HG02884 (cell line): Measurements from ENCODE around the gene THBS1.

Source experiments
- ATAC-seq: cut with Tn5 transposase; IDR thresholded peaks from one replicate; pipeline ENCODE4 v1.9.1; 2021; ENCODE audit warnings: mild to moderate bottlenecking, moderate library complexity; ENCODE audit not compliant: unreplicated experiment

Gene THBS1

DNA sequence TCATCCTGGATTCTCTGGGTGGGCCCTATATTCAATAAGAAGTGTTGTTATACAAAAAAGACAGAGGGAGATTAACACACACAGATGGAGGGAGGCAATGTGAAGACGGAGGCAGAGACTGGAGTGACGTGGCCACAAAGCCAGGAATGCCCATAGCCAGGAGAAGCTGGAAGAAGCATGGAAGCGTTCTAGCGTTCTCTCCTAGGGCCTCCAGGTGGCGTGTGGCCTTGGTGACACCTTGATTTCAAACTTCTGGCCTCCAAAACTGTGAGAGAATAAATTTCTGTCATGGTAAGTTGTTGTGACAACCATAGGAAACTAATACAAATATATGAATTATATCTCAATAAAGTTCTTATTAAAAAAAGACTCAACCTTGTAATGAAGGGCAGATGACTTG, 21.3 kb downstream of the THBS1 start:
- ATAC-seq = no peak

DNA sequence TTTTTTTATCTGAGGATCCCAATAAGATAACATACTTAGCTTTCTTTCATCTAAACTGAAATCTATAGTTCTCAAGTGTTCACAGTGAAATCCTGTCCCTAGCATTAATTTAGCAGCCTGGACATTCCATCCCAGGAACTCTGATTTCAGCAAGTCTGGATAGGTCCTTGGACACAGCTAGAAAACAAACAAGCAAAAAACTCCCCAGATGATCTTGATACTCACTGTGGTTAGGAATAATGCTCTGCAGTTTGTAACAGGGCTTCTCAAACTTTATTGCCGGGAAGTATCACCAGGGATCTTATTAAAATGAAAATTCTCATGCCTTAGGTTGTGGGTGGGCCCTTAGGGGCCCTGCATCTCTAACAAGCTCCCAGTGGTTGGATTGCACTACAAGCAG, 24.3 kb downstream of the THBS1 start:
- ATAC-seq = no peak

DNA sequence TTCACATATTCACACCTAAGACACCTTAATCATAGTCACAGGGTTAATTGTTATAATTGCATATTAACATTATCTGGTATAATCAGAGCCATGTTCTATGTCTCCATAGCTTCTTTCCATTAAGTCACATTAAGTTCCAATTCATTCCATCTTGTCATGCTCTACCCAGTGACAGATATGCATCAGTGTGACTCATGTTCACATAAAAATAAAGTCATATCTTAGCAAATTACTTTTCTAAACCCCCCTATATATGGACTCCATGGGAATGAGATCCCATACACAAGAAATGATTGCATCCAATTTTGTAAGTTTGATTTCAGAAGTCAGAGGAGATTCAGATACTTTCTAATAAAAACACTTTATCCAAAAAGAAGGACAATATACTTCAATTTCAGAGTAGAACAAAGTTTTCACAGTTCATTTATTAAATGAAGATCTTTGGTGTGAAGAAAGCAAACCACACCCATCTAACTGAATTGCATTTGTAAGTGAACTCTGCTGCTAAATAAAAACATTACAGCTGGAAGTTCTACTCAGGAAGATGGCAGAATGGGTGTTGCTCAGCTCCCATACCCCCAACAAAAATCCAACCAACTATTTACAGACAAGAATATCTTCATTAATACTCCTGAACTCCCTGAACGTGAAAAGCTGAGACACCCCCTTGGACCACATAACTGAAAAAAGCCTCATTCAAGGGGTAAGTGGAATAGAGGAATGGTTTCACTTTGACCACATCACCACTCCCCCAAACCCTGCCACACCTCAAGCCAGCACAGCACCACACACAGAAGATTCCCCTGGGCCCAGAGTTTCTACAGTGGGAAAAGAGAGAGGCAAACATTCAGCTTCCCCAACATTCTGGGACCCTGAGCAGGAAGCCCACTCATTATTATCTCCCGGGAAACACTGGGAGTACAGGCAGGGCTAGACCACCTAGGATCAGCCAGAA, 27.6 kb downstream of the THBS1 start:
- no peak for ATAC-seq

DNA sequence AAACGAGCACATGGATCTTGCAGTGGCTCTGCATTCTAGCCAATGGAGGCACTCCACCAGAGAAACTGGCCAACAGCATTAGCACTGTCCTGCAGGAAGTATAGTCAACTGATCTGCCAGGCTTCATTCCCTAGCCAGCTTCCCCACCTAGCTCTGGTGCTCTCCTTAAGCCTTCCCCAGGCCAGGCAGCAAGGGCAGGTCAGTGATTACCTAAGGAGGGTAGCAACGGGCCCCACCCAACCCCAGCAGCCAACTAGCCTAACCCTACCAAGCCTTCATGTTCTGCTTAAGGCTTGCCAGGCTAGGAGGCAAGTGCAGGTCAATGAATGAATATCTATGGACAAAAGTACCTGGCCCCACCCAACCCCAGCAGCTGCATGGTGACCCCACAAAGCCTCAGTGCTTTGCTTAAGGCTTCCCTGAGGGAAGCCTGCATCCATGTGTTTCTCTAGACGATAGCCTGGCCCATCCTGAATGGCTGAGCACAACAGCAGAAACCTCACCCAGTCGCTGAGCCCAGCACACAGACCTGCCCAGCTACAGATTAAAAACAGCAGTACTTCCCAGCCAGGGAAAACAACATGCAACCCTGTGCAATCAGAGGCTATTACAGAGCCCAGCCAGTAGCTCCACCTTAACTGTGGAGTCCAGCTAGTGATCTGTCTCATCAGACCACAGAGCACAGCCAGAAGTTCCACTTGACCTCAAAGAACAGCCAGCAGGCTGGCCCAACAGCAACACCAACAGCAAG, 28.5 kb downstream of the THBS1 start:
- ATAC-seq = no peak

DNA sequence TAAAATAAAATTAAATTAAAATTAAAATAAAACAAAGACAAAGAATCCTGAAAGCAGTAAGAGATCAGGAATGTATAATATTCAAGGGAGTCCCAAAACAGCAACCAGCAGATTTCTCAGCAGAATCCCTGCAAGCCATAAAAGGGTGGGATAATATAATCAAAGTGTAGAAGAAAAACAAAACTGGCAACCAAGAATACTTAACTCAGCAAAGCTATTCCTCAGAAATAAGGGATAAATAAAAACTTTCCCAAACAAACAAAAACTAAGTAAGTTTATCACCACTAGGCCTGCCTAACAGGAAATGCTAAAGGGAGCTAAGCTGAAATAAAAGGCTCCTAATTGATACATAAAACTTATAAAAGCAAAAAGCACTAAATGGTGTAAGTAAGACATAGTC, 29.8 kb downstream of the THBS1 start:
- no peak for ATAC-seq

DNA sequence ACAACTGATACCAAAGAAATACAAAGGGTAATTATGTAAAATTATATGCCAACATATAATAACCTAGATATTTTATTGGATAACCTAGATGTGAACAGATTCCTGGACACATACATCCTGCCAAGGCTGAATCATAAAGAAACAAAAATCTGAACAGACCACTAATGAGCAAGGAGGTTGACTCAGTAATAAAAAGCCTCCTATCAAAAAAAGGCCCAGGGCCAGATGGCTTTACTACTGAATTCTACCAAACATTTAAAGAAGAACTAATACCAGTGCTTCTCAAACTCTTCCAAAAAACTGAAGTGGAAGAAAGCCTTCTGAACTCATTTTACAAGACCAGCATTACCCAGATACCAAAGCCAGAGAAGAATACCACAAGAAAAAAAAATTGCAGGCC, 32.4 kb downstream of the THBS1 start:
- ATAC-seq = no peak

DNA sequence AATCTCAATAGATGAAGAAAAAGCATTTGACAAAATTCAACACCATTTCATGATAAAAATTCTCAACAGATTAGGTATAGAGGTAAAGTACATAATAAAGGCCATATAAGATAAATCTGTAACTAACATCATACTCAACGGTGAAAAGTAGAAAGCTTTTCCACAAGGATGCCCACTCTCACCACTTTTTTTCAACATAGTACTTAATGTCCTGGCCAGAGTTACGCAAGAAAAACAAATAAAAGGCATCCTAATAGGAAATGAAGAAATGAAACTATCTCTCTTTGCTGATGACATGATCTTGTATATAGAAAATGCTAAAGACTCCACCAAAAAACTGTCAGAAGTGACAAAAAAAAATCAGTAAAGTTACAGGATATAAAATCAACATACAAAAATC, 33.0 kb downstream of the THBS1 start:
- ATAC-seq = no peak

DNA sequence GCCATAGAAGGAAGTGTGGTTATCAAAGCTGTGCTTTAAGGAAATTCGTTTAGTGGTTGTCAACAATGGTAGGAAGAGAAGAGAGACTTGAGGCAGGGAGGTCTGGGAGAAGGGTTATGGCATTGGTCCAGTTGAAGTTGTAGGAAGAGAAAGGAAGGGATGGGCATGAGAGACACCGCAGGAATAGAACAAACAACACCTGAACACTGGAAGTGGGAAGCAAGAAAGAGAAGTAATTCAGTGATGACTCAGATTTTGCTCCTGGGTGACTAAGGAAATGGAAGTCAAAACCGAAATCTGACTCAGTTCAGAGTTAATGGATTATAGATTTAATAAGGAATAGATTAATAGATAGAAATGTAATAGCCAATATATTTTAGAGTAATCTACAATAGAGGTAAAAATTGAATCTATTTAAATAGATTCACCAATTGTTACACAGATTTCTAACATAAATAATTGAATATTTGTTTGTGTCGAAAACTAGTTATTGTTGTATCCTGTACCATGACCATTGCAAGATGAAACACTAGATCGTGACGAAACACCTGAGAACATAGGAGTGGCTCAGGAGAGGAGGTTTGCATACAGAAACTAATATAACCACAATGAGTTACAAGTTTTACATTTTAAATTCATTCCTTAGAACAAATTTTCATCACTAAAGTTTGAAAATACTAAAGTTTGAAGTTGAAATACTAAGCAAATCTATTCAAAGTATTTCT, 36.0 kb downstream of the THBS1 start:
- ATAC-seq = no peak

DNA sequence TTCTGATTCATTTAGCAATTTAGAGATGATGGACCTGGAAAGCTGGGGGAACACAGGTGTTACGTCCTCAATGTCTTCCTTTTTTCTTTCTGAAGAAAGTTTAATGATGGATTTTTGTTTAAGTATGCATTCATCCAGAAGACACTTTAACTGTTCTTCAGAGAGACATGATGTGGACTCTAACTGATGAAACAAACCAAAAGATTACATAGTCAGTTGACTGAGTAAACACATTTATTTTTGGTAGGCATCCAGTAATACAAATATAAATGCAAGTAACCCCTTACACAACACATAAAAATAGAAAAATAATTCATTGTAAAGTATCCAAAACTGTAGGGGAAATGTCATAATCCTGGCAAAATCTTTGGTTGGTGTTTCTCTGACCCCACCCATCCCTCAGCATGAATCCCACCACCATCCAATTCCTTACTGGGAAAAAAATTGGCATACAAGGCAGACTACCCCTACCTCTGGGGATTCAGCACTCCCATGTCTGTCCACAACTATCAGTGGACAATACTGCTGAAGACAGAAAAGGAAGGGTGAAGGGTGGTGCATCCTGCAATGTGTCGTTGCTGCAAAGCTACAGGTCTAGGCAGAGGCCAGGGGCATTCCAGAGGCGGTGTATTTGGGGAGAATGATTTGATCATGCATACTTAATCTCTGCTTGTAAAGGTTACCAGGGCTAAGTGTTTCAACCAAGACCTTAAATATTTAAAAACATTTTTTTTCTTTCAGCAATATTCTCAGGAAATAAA, 37.4 kb downstream of the THBS1 start:
- no peak for ATAC-seq

DNA sequence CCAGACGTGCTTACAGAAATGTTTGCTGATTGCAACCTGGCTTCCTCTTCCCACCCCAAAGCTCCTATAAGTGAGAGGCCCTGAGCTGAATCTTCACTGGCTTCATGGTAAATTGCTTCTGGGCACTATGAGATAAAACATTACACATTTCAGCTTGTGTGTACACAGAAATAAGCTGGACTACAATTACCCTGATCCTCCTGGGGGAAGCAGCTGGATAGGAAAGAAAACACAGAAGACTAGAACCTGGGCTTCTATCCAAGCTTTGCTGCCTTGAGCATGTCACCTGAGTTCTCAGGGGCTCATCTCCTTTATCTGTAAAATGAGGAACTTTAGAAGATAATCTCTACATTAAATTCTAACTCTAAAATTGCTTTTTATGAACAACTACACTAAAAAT, 40.3 kb downstream of the THBS1 start:
- ATAC-seq = no peak

DNA sequence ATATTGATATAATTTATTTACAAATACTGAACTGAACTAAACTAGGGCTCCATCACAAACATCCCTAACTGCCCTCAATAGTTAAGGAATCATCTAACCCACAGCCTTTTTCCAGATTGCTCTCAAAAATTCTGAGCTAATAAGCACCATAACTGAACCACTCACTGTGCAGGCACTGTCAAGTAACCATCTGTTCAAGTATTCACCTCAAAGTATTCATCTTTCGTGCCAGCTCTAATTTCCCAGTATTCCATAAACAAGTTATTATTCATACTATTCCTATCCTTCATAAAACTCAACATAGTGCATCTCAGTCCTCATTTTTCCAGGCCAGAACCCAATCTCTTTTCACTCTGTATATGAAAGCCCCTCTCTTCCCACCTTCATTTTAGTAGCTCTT, 41.1 kb downstream of the THBS1 start:
- no peak for ATAC-seq

DNA sequence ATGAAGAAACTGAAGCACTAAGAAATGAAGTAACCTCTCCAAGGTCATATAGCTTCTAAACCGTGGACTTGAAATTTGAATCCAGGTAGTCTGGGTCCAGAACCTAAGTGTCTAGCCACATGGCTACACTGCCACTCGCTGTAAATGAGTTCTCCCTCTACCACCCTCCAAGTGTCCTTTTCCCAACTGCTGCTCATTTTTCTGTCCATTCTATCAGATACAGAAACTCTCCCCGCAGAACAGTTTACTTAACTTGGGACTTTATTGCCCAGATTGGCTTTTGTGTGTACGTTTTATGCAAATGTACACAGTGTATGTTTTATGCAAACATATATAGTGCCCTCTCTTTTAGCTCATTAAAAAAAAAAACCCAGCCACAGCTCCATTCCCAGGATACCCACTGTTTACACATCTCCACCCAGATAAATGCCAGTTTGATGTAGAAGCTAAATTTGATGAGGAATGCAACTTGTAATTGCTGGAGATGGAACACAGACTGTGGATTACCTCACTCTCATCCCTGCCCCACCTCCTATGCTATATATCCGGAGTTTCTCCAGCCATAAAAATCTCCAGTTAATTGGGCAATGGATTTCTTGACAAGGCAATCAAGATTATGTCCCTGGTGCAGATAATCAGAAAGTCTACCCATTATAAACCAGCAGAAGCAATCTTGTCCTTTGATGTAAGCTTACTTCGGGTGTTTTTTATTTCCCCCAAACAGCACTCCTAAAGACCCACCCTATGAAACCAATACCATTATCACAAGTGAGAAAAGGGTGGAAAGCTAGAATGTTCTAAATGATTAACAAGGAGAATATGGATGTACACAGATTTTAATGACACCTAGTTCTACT, 42.0 kb downstream of the THBS1 start:
- no peak for ATAC-seq

DNA sequence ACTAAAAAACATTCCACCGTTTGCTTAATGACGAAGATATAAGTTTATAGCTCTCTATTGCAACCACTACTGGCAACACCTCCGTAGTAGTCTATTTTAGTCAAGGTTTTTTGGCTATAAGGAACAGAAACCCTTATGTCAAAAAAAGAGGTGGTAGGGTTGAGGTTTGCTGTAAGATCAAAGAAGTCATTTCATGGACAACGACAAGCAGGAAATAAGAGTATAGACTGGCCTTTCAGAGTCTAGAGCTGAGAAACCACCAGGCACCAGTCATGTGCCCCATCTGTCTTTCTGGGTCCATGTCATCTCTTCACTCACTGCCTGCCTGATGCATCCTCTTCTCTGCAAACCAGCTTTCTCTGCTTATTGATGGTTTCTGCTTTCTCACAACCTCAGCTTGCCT, 42.7 kb downstream of the THBS1 start:
- ATAC-seq = peak; percentile 91

DNA sequence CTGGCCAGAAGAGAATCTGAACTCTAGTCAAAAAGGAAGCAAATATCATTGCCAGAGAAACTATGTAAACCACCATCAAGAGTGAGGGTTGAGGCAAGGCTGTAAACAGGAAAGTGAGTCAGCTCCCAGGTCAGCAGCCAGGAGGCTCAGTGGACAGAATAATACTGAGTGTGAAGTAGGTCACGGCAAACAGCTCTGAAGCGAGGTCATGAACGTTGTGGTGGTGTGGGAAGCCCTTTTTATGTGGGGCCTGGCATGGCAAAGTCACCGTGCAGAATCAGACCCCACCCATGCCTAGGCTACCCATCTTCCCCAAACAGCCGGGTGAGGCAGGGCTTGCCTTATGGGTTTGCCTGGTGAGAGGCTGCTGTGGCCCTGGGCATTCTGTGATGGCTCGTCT, 43.9 kb downstream of the THBS1 start:
- no peak for ATAC-seq

DNA sequence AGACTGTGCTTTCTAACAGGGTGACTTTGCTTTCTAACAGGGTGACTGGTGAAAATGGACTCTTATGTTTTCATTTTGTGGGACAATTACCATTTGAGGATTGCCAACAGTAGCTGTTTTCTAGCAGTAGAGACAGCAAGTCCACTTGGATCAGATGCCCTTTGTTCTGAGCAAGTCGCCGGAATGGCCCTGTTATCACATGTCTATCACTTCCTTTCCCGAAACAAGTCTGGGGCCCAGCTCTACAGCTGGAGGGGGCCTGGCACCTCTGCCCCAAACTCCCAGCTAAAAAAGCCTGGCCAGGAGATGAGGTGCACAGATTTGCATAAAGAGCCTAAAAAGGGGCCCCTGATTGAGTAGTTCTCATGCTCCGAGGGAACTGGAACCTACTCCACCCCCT, 44.6 kb downstream of the THBS1 start:
- no peak for ATAC-seq

DNA sequence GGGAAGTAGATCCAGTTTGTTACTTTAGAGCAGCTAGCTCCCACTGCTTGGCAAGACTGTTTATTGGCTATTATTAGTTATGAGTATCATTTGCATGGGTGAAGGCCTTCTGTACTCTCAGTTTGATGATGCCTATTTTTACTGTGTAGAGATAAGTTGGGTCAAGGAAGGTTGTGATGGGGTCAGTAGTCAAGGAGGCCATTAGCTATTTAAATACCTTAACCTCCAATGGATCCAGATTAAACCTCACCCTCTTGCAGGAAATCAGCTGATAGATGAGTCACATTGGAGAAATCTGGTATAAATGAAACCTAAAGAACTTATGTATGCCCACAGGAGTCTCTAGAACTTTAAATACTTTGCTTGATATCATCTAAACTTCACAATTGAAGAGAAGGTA, 45.0 kb downstream of the THBS1 start:
- ATAC-seq = no peak

DNA sequence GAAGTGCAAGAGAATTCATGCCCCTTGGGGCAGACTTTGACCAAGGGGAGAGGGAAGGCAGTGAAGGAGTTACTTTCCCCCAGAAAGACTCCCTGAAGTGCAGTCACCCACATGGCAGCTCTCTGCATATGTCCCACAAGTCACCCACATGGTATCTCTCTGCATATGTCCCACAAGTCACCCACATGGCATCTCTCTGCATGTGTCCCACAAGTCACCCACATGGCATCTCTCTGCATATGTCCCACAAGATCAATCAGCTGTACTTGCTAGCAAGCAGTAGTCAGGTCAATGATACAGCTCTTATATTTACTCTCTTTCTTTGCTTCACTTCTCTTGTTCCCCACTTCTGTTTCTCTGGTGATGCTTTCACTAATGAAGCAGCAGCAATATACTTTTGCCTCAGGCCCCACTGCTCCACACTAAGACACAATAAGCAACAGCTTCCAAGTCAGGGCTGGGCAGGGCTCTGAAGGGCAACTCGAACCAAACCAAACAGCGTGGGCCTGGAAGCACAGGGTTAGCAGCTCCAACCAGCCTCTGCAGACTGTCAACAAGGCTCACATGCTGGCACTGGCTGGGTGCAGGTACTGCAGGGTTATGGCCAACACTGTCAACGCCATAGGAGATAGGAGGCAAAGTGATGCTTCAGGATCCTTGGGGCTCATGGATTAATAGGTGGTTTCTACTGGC, 46.7 kb downstream of the THBS1 start:
- ATAC-seq = no peak

DNA sequence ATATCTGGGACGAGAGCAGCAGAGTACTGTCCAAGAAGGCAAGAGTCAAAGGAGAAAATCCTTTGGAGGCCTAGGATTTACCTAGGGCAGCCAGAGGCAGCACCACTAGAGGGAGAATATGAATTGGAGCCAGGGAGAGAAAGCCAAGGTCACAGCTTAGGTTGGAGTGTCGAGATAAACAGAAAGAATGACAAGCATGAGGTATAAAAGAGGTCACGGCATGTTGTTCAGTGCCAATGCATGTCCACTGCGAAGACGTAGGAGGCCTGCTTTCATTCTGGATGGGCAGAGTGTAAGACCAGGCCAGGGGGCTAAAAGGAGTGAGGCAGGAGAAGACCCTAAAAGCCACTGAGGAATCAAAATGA, 47.2 kb downstream of the THBS1 start:
- ATAC-seq = no peak

DNA sequence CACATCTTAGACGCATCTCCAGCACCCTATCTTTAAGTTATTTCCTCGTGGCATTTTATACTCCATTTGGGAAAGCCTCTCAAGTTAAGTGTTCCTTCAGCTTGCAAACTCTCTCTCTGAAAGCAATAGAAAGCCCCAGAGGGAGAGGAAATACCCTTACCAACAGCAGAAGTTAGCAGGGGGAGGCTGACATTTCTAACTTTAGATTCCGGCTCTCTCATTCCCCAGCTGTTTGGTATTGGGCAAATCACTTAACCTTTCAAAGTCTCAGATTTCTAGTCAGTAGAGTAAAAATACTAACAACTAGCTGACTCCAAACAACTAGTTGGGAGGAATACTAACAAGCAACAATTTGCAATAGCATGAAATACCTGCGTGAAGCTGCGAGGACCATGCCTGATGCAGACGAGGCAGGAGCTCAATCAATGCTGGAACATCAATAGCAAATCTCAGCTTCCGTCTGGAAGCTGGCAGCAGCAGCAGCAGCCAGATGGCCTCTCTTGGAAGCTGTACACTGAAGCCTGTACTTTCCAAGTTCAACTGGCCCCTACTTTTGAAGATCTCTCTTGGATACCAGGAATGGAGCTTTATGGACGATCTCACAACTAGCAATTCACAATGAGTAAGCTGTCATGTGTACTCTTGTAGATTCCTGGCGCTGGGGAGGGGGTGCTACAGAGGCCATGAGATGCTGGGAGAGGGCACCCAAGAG, 47.8 kb downstream of the THBS1 start:
- ATAC-seq = no peak
